GM23338 (cell line): ENCODE measurements around the gene CNOT4. TPM values are rescaled to one million over a fixed set of nuclear protein-coding genes. Genes with fewer than 3 reads are reported as not detected.
A peak's percentile ranks its signal among the peaks of the same experiment; 100 is the strongest.

Experiments
- ATAC-seq: fragments of 200-7000 bp; cut with Tn5 transposase; 3 replicates; pipeline ENCODE4 v1.9.1; 2020
- DNase-seq: peaks from one replicate; pipeline ENCODE4 v3.0.0-alpha.2; 2015; ENCODE audit warnings: low spot score
- H2AFZ ChIP-seq: fragments of 200-600 bp; sonication (generic); 2 replicates; pipeline ENCODE4 v1.8.0; 2016; ENCODE audit warnings: antibody characterized with exemption, mild to moderate bottlenecking, moderate library complexity
- H3F3A ChIP-seq: fragments of 200-600 bp; sonication (generic); replicated peaks from 2 replicates; pipeline ENCODE4 v1.8.0; 2017; ENCODE audit warnings: antibody characterized with exemption, mixed run types, low read depth
- H3K27ac ChIP-seq: fragments of 200-600 bp; sonication (generic); 2 replicates; pipeline ENCODE4 v1.6.1; 2016; ENCODE audit warnings: low read depth
- H3K27me3 ChIP-seq: fragments of 200-600 bp; sonication (generic); 2 replicates; pipeline ENCODE4 v1.8.0; 2016; ENCODE audit warnings: mild to moderate bottlenecking, mixed run types, moderate library complexity; ENCODE audit not compliant: insufficient read depth
- H3K36me3 ChIP-seq: fragments of 200-600 bp; sonication (generic); 2 replicates; pipeline ENCODE4 v1.8.0; 2016; ENCODE audit warnings: mild to moderate bottlenecking; ENCODE audit not compliant: insufficient read depth
- H3K4me1 ChIP-seq: fragments of 200-600 bp; sonication (generic); 2 replicates; pipeline ENCODE4 v1.8.0; 2016; ENCODE audit warnings: mild to moderate bottlenecking, moderate library complexity; ENCODE audit not compliant: insufficient read depth
- H3K4me2 ChIP-seq: fragments of 200-600 bp; sonication (generic); 2 replicates; pipeline ENCODE4 v1.7.1; 2017; ENCODE audit warnings: mixed run types
- H3K4me3 ChIP-seq: fragments of 200-600 bp; sonication (generic); 2 replicates; pipeline ENCODE4 v1.6.1; 2016; ENCODE audit warnings: mixed run types
- H3K79me2 ChIP-seq: fragments of 200-600 bp; sonication (generic); replicated peaks from 2 replicates; pipeline ENCODE4 v1.8.0; 2017; ENCODE audit warnings: mild to moderate bottlenecking; ENCODE audit not compliant: insufficient read depth
- H3K9me2 ChIP-seq: fragments of 200-600 bp; sonication (generic); 2 replicates; pipeline ENCODE4 v1.8.0; 2017; ENCODE audit not compliant: insufficient read depth
- H4K20me1 ChIP-seq: fragments of 200-600 bp; sonication (generic); replicated peaks from 2 replicates; pipeline ENCODE4 v1.8.0; 2017; ENCODE audit warnings: mild to moderate bottlenecking; ENCODE audit not compliant: insufficient read depth
- H3K27ac Mint-ChIP-seq: 2 replicates; pipeline ENCODE4 v1.8.0; 2020; ENCODE audit warnings: inconsistent platforms, mild to moderate bottlenecking, moderate library complexity, mixed read lengths
- H3K27me3 Mint-ChIP-seq: 3 replicates; pipeline ENCODE4 v1.8.0; 2022; ENCODE audit warnings: low read depth, mild to moderate bottlenecking, moderate library complexity, mixed read lengths, inconsistent platforms; ENCODE audit not compliant: insufficient read depth, poor library complexity
- H3K36me3 Mint-ChIP-seq: 3 replicates; pipeline ENCODE4 v1.8.0; 2021; ENCODE audit warnings: low read depth, mild to moderate bottlenecking, inconsistent platforms, moderate library complexity, mixed read lengths
- H3K4me1 Mint-ChIP-seq: 3 replicates; pipeline ENCODE4 v1.8.0; 2020; ENCODE audit warnings: mild to moderate bottlenecking, inconsistent platforms, mixed read lengths
- H3K4me3 Mint-ChIP-seq: 3 replicates; pipeline ENCODE4 v1.8.0; 2021; ENCODE audit warnings: moderate library complexity, mild to moderate bottlenecking, inconsistent platforms, mixed read lengths
- H3K9me3 Mint-ChIP-seq: 3 replicates; pipeline ENCODE4 v1.8.0; 2020; ENCODE audit warnings: moderate library complexity, mild to moderate bottlenecking, inconsistent platforms, mixed read lengths
- CREB1 ChIP-seq: fragments of 250-450 bp; sonication (Bioruptor Pico); IDR thresholded peaks from 2 replicates; pipeline ENCODE4 v1.5.0; 2020; ENCODE audit warnings: low read depth, mild to moderate bottlenecking, moderate library complexity
- EZH2 ChIP-seq: fragments of 200-600 bp; sonication (generic); IDR thresholded peaks from one replicate; pipeline ENCODE4 v1.8.0; 2017; ENCODE audit warnings: antibody characterized with exemption, mild to moderate bottlenecking, low read depth; ENCODE audit not compliant: unreplicated experiment
- EZH2phosphoT487 ChIP-seq: fragments of 200-600 bp; sonication (generic); IDR thresholded peaks from one replicate; pipeline ENCODE4 v1.8.1; 2018; ENCODE audit warnings: antibody characterized with exemption; ENCODE audit not compliant: unreplicated experiment
- JUNB ChIP-seq: IDR thresholded peaks from one replicate; pipeline ENCODE4 v1.6.1; 2016; ENCODE audit warnings: antibody characterized with exemption; ENCODE audit not compliant: unreplicated experiment
- NANOG ChIP-seq: IDR thresholded peaks from 2 replicates; pipeline ENCODE4 v1.6.1; 2016; ENCODE audit warnings: antibody characterized with exemption, borderline replicate concordance
- POLR2AphosphoS5 ChIP-seq: IDR thresholded peaks from 2 replicates; pipeline ENCODE4 v1.6.1; 2016; ENCODE audit warnings: antibody characterized with exemption, low read depth
- STAT1 ChIP-seq: IDR thresholded peaks from one replicate; pipeline ENCODE4 v1.6.1; 2016; ENCODE audit warnings: antibody characterized with exemption; ENCODE audit not compliant: unreplicated experiment
- ZNF114 ChIP-seq: fragments of 250-450 bp; sonication (Bioruptor Pico); IDR thresholded peaks from 2 replicates; pipeline ENCODE4 v1.5.0; 2020; ENCODE audit warnings: mild to moderate bottlenecking, moderate library complexity
- ZNF331 ChIP-seq: fragments of 250-450 bp; sonication (Bioruptor Pico); IDR thresholded peaks from 2 replicates; pipeline ENCODE4 v1.5.0; 2020; ENCODE audit warnings: low read depth, mild to moderate bottlenecking, moderate library complexity
- polyA plus RNA-seq: library from polyadenylated mRNA; unstranded; fragments of >200 nt; fragmentation: Nextera tagmentation; extraction: Ambion mirVana; gene quantifications from 2 replicates; pipeline ENCODE4 v1.2.1, GENCODE V29; 2016
- total RNA-seq: library from RNA; depleted of rRNA; stranded (reverse); fragments of >200 nt; shearing (Covaris generic); gene quantifications from 2 replicates; pipeline ENCODE4 v1.2.3, GENCODE V29; 2014
- TF ChIP-seq, protein P1 (sequence below): IDR thresholded peaks from 2 replicates; pipeline ENCODE4 v1.6.1; 2016; ENCODE audit warnings: antibody characterized with exemption
- TF ChIP-seq, protein P2 (sequence below), 2 experiments: fragments of 200-600 bp in 1 of 2; sonication (generic) in 1 of 2; conservative IDR thresholded peaks; 2 replicates each; pipeline versions ENCODE4 v1.5.1 to v1.6.1; 2016 to 2017; ENCODE audit warnings: antibody characterized with exemption in 2 of 2, low read depth in 2 of 2, mild to moderate bottlenecking in 2 of 2, moderate library complexity in 1 of 2
- TF ChIP-seq, protein P3 (sequence below): fragments of 250-450 bp; sonication (Bioruptor Pico); IDR thresholded peaks from 2 replicates; pipeline ENCODE4 v1.5.0; 2020; ENCODE audit warnings: mild to moderate bottlenecking, moderate library complexity
- TF ChIP-seq, protein P4 (sequence below): IDR thresholded peaks from one replicate; pipeline ENCODE4 v1.6.1; 2018; ENCODE audit warnings: antibody characterized with exemption; ENCODE audit not compliant: unreplicated experiment

Gene CNOT4
- total and polyA plus RNA-seq, 2 experiments from 2014 or later = 18.9 to 26.2 TPM

DNA sequence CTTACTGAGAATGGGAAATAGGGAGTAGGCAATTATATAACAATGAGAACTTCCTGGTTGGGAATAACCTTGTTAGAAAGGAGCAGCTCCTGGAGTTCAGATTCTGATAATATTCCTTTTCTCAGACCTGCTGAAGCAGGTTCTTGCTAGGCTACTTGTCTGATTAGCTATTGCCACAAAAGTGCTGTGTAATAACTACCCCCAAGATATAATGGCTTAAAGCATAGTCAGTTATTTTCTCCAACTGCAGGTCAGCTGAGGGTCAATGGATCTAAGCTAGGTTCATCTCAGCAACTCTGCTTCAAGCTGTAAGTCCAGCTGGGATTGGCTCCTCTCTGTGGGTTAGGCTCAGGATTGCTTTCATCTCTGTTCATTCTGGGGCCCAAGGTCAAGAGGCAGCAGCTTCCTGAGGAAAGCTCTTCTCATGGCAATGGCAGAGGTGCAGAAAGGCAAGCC is 9.4 kb upstream of the CNOT4 start:
- ATAC-seq = no peak
- Mint-ChIP-seq H3K4me3 (no peak overlapping the region), H3K27ac (no peak overlapping the region), H3K36me3 (no peaks in the 10 kb centered on the region), H3K4me1 (0 out of 3 replicates have a peak, but pooled peaks cover 5% of the 10 kb centered on the region), H3K9me3 (no peaks in the 10 kb centered on the region), H3K27me3 (peaks cover 4% of the 10 kb centered on the region)
- H3F3A ChIP-seq = no peaks in the 10 kb centered on the region
- no peak for DNase-seq
- H3K4me3 ChIP-seq = no peak overlapping the region
- no peaks in the 10 kb centered on the region for H3K36me3 ChIP-seq
- TF ChIP-seq, protein P1, sequence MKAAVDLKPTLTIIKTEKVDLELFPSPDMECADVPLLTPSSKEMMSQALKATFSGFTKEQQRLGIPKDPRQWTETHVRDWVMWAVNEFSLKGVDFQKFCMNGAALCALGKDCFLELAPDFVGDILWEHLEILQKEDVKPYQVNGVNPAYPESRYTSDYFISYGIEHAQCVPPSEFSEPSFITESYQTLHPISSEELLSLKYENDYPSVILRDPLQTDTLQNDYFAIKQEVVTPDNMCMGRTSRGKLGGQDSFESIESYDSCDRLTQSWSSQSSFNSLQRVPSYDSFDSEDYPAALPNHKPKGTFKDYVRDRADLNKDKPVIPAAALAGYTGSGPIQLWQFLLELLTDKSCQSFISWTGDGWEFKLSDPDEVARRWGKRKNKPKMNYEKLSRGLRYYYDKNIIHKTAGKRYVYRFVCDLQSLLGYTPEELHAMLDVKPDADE = no peak
- TF ChIP-seq CREB1 (CRISPR knock-in tag) (no peak), ZNF331 (no peak), ZNF114 (CRISPR knock-in tag) (no peak), JUNB (no peak), POLR2AphosphoS5 (no peak), EZH2 (no peak), STAT1 (no peak), NANOG (no peak), EZH2phosphoT487 (no peak)
- TF ChIP-seq, protein P2, sequence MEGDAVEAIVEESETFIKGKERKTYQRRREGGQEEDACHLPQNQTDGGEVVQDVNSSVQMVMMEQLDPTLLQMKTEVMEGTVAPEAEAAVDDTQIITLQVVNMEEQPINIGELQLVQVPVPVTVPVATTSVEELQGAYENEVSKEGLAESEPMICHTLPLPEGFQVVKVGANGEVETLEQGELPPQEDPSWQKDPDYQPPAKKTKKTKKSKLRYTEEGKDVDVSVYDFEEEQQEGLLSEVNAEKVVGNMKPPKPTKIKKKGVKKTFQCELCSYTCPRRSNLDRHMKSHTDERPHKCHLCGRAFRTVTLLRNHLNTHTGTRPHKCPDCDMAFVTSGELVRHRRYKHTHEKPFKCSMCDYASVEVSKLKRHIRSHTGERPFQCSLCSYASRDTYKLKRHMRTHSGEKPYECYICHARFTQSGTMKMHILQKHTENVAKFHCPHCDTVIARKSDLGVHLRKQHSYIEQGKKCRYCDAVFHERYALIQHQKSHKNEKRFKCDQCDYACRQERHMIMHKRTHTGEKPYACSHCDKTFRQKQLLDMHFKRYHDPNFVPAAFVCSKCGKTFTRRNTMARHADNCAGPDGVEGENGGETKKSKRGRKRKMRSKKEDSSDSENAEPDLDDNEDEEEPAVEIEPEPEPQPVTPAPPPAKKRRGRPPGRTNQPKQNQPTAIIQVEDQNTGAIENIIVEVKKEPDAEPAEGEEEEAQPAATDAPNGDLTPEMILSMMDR (conservative IDR thresholded peaks at IDR 0.05; ENCODE audit: low read depth in 2 of 2) = no peak
- TF ChIP-seq, protein P3, sequence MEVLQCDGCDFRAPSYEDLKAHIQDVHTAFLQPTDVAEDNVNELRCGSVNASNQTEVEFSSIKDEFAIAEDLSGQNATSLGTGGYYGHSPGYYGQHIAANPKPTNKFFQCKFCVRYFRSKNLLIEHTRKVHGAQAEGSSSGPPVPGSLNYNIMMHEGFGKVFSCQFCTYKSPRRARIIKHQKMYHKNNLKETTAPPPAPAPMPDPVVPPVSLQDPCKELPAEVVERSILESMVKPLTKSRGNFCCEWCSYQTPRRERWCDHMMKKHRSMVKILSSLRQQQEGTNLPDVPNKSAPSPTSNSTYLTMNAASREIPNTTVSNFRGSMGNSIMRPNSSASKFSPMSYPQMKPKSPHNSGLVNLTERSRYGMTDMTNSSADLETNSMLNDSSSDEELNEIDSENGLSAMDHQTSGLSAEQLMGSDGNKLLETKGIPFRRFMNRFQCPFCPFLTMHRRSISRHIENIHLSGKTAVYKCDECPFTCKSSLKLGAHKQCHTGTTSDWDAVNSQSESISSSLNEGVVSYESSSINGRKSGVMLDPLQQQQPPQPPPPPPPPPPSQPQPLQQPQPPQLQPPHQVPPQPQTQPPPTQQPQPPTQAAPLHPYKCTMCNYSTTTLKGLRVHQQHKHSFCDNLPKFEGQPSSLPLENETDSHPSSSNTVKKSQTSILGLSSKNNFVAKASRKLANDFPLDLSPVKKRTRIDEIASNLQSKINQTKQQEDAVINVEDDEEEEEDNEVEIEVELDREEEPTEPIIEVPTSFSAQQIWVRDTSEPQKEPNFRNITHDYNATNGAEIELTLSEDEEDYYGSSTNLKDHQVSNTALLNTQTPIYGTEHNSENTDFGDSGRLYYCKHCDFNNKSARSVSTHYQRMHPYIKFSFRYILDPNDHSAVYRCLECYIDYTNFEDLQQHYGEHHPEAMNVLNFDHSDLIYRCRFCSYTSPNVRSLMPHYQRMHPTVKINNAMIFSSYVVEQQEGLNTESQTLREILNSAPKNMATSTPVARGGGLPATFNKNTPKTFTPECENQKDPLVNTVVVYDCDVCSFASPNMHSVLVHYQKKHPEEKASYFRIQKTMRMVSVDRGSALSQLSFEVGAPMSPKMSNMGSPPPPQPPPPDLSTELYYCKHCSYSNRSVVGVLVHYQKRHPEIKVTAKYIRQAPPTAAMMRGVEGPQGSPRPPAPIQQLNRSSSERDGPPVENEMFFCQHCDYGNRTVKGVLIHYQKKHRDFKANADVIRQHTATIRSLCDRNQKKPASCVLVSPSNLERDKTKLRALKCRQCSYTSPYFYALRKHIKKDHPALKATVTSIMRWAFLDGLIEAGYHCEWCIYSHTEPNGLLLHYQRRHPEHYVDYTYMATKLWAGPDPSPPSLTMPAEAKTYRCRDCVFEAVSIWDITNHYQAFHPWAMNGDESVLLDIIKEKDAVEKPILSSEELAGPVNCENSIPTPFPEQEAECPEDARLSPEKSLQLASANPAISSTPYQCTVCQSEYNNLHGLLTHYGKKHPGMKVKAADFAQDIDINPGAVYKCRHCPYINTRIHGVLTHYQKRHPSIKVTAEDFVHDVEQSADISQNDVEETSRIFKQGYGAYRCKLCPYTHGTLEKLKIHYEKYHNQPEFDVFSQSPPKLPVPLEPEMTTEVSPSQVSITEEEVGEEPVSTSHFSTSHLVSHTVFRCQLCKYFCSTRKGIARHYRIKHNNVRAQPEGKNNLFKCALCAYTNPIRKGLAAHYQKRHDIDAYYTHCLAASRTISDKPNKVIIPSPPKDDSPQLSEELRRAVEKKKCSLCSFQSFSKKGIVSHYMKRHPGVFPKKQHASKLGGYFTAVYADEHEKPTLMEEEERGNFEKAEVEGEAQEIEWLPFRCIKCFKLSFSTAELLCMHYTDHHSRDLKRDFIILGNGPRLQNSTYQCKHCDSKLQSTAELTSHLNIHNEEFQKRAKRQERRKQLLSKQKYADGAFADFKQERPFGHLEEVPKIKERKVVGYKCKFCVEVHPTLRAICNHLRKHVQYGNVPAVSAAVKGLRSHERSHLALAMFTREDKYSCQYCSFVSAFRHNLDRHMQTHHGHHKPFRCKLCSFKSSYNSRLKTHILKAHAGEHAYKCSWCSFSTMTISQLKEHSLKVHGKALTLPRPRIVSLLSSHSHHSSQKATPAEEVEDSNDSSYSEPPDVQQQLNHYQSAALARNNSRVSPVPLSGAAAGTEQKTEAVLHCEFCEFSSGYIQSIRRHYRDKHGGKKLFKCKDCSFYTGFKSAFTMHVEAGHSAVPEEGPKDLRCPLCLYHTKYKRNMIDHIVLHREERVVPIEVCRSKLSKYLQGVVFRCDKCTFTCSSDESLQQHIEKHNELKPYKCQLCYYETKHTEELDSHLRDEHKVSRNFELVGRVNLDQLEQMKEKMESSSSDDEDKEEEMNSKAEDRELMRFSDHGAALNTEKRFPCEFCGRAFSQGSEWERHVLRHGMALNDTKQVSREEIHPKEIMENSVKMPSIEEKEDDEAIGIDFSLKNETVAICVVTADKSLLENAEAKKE (CRISPR knock-in tag) = no peak
- TF ChIP-seq, protein P4, sequence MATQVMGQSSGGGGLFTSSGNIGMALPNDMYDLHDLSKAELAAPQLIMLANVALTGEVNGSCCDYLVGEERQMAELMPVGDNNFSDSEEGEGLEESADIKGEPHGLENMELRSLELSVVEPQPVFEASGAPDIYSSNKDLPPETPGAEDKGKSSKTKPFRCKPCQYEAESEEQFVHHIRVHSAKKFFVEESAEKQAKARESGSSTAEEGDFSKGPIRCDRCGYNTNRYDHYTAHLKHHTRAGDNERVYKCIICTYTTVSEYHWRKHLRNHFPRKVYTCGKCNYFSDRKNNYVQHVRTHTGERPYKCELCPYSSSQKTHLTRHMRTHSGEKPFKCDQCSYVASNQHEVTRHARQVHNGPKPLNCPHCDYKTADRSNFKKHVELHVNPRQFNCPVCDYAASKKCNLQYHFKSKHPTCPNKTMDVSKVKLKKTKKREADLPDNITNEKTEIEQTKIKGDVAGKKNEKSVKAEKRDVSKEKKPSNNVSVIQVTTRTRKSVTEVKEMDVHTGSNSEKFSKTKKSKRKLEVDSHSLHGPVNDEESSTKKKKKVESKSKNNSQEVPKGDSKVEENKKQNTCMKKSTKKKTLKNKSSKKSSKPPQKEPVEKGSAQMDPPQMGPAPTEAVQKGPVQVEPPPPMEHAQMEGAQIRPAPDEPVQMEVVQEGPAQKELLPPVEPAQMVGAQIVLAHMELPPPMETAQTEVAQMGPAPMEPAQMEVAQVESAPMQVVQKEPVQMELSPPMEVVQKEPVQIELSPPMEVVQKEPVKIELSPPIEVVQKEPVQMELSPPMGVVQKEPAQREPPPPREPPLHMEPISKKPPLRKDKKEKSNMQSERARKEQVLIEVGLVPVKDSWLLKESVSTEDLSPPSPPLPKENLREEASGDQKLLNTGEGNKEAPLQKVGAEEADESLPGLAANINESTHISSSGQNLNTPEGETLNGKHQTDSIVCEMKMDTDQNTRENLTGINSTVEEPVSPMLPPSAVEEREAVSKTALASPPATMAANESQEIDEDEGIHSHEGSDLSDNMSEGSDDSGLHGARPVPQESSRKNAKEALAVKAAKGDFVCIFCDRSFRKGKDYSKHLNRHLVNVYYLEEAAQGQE = no peak
- no peaks in the 10 kb centered on the region for H3K79me2 ChIP-seq
- no peak overlapping the region for H3K27ac ChIP-seq
- no peaks in the 10 kb centered on the region for H3K27me3 ChIP-seq
- H2AFZ ChIP-seq = peak overlapping the region; percentile 72; the same call in 1 of the 2 replicates
- H3K9me2 ChIP-seq = no peaks in the 10 kb centered on the region
- no peaks in the 10 kb centered on the region; the same call in 1 of the 2 replicates for H3K4me1 ChIP-seq
- H4K20me1 ChIP-seq = no peaks in the 10 kb centered on the region
- H3K4me2 ChIP-seq = no peak overlapping the region
